Globus pallidus (tissue), 1 donor: ENCODE results near the gene HS3ST1.
A peak's percentile ranks its signal among the peaks of the same experiment; 100 is the strongest.

ENCODE experiments used
- DNase-seq: peaks from one replicate; pipeline ENCODE4 v3.0.0-alpha.2; 2015; ENCODE audit warnings: low spot score

HS3ST1 gene

DNA sequence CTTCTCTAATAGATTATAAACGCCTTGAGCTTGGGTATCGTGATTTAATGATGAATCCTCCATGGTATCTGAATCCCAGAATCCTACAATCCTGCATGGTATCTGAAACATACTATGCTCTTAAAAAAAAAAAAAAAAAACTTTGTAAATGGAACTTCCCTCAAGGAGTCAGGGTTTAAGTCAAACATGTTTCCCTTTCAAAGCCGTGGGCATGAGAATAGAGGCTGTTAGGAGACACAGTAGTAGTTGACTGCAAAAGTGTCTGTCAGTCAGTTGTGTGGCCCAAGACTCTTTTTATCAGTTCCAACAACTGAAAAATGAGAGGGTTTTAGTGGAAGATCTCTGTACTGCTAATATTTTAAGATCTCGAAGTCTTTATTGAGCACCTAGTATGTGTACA is 2.4 kb upstream of the HS3ST1 start:
- DNase-seq = no peak

DNA sequence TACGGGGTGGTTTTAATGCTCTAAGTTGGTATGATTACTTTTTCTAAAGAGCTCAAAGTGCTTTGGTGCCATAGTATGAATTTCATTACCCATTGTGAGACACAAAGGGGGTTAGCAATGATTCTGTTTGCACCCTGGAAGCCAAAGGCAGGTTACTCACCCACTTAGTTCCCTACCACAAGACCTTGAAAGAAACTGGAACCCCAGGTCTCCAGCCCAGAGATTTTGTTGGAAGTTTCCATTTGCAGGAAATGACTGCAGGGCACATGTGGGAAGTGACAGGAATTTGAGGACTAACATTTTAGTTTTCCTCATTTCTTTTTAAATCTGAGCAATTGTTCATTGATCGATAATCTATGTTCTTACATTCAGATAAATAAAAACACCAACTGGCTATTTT is 1.8 kb upstream of the HS3ST1 start:
- no peak for DNase-seq

DNA sequence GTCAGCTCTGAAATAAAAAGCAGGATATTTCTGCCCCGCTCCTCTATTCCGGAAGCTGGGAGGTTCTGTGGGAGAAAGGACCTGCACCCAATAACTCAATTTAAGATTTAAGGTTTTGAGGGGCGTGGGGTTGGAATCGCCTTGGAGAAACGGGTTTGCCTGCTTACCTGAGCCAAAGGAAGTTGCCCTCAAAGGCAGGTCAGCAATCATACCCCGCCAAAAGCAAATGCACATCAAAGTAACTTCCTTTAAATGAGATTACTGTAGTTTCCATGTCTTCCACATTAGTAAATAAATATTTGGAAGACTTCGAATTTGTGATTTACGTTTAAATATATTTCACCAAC is 978 bp upstream of the HS3ST1 start:
- no peak for DNase-seq

DNA sequence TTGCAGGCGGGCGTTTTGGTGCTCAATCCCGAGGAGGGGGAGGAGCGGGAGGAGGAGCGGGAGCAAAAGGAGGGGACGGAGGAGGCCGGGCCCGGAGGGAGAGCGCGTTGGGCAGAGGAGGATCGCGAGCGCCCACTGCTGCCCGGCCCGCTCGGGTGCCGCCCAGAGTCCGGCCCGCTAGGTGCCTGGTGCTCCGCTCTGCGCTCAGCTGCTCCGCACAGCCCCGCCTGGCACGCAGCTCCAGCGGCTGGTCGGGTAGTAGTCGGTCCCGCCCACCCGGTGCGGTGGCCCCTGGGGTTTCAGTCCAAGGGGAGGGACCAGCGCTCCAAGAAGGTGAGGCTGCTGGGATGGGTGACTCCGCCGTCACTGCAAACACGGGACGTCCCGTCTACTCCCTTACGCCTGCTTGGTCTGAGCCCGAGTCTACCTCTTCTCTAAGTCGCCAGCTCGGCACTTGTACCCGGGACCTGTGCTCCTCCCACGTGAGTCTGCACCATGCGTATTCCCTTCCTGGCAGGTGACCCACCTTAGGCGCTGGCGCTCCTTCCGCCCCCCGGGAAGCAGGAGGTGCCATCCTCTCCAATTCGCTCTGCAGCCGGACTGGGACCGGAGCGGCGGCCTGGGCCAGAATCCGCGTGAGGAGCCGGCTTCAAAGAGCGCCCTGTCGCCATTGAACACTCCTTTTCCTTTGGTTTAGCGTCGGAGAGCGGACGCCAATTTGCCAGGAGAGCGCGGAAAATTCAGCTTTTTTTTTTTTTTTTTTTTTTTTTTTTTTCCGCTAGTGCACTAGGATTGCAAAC is 405 bp upstream of the HS3ST1 start:
- peak; percentile 70 for DNase-seq

DNA sequence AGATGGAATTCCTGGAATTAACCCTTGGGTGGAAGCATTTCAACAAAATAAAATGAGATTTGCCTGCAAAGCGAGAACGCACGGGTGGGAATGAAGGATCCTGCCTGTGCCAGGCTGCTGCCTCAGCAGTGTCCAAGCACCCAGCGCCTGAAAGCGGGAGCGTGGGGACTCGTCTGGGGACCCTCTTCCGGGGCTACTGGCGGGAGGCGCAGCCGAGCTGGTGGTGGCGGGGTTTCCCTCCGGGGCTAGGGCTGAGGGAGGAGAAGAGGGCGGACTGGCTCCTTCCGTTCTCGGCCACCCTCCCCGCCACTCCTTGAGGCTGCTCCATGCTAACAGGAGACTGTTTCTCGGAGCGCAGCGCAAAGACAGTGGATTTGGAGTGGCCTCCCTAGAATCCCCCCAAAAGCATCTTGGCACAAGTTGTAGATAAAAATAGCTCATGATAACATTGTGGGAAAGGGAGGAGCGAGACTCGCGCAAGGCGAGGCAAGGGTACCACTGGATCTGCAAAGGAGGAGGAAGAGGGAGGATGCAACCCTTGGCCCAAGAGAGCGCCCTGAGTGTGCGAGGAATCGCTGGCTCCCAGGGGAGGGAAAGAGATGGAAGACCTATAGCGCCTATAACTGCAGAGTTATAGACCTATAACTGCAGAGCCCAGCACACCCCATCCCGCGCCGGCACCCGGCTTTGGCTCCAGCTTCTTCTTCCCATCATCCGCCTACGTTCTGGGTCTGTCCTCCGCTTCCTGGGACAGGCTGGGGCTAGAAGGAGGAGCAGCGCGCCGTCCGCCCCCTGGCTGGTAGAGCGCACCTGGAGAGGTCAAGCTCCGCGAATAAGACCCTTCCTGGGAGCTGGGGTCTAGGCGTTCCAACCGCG is 1.3 kb downstream of the HS3ST1 start:
- DNase-seq = no peak

DNA sequence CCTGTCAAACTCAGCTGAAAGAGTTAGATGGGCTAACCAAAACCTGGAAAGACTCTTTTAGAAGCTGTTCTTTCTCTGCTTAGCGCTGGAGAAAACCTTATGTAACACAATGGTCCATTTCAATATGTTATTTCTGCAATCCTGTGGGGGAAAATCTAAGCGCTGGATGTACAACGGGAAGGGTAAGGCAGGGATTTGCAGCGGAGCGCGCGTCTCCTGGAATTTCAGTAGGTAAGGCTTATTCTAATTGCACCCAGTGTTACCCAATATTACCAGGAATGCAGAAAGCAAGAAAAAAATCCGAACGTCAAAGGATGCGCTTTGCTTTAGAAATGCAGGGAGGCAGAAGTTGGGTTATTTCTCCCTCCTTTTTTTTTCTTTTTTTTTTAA is 2.0 kb downstream of the HS3ST1 start:
- DNase-seq = no peak

DNA sequence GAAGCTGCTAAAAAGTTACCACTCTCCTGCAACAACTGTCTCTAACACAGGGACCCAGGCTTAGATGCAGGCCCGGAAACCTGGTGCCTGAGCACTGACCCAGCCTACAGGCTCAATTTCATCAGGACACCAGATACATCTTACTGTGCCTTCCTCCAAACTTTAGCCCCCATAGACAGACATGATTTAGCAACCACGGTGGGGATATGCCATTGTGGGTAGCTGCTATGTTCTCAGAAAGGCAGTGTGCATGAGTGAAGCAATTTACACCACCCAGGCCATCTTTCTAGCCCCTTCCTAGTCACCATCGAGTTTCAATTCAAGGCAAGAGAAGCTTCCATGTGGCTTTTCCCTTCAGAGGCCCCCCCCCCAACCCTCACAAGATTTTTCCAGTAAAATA is 2.7 kb downstream of the HS3ST1 start:
- no peak for DNase-seq

DNA sequence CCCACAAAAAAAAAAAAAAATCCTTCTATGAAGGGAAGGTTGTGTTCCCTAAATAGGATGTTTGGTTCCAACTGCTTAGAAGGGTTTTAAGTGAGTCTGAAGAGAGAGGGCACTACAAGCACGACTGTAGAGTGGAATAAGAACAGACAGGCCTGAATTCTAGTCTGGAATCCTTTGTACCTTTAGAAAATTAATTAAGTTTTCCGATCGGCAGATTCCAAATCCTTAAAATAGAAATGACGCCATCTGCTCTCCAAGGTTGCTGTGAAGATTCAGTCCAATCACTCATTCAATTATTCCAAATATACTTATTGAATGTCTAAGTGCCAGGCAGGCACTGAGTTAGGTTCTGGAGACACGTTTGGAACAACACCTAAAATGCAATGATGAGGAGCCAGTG is 3.8 kb downstream of the HS3ST1 start:
- DNase-seq = no peak

DNA sequence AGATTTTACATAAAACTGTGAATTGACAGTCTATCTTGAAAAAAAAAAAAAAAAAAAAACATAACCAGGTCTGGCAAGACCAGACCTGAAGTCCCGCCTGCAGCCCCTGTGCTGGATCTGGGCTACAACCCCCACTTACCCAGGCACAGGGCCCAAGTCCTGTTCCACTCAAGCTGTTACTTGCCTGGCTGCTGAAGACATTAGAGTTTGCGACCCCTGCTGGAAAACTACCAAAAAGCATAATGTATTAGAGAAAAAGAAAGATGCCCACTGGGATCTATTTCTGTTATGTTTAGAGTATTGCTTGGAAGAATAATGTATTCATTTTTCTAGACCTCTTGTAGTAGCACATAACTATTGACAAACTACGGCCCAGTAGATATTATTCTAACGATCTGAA is 4.7 kb downstream of the HS3ST1 start:
- no peak for DNase-seq

DNA sequence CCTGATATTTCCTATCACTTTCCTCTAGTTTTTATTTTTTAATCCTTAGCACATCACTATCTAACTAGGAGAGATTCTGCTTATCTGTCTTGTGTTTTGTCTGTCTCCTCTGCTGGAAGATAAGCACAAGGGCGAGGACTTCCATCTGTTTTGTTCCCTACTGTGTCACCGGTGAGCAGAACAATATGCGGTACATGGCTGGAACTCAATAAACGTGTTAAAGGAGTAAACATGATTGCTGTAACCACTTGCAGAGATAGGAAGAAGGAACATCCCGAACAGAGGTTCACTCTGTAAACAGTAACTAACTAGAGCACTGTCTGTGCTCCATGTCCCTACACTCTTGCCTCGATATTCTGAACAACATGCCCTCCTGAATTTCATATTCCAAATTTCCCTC is 5.2 kb downstream of the HS3ST1 start:
- DNase-seq = no peak

DNA sequence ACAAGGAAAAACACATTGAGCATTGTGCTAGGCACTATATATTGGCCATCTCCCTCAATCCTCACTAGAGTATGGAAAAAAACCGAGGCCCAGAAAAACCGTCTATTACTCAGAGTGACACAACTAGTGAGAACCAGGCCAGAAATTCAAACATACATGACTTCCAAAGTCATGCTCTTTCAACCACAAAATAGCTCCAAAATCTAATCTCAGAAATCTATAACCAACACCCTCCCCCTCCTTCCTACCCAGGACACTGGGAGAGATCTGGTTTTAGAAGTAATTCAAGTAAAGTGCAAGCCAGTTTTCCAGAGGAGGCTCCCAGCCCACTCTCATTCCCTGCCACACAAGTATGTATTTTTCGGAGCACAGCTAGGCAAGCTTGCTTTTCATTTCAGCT is 7.6 kb downstream of the HS3ST1 start:
- no peak for DNase-seq

DNA sequence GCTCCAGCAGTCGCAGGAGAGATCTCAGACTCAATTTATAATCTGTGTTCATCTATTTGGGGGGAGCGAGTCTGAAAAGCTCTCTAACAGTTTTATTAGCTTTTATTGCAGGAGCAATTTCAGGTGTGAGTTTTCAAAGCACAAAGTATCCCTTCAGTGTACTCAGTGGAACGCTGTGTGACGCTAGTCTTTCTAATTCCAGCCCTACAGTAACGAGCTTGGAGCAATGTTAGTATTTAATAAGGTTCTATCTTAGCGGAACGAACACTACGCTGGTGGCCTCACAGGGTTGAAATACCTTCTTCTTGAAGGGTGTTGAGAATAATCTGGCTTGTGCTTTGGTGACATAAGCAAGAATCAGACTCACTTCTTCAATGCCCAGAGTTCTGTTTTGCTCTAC is 8.4 kb downstream of the HS3ST1 start:
- DNase-seq = no peak

DNA sequence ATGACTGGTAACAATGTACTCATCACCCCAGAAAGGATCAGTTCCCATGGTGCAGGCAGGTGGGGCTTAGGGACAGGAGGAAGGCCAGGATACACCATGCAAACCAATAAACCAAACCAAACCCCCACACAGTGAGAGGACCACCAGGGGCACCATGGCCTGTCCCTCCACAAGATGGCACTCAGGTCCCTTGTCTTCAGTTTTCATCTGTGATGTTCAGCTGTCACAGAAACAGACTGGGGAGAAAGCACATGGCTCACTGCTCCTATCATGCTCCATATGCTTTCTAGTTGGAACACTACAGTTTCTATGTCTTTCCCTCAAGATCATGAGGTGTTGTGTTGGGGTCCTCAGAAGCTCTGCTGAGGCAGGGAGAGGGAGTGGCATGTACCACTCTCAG is 10.1 kb downstream of the HS3ST1 start:
- no peak for DNase-seq

DNA sequence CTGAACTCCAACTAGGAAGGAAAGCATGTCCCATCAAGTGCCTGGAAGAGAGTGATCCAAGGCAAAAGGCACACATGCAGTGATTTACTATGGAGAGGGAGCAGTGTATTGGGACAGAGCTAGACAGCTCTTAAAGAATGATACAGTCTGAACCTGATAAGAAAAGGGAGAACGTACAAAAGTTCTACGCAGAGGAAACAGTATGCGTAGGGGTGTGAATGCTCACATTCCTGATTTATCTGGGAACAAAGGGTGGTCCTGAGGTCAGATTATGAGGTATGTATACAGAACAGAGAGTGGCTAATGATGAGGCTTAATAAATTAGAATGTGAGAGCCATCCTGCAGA is 12.0 kb downstream of the HS3ST1 start:
- DNase-seq = no peak

DNA sequence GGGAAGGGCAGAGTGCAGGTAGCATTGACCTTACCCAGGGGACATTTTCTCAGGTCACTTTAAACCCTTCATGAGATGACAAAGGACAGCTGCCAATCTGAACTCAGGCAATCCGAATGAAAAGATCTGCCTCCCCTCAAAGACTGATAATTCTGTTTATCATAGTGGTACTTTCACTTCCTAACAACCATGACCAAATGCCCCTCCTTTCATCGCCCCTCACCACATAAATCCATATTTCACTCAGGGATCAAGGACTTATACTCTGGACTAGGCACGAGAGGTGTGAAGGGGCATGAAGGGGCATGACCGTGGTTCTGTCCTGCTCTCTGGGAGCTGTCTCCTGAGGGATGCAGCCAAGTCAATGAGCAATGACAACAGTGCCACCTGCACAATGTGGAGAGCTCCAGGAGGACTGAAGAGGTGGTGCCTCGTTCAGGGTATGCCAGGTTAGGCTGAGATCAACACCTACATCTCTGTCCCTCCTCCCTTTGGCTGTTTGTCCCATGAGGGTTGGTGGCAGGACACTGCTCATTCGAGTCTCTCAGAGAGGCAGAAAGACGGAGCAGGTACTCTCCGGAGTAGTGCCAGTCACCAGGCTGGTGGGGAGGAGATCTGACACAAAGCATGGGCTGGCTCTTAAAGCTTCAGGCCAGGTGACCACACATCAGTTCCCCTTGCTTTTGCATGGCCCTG is 12.5 kb downstream of the HS3ST1 start:
- DNase-seq = no peak

DNA sequence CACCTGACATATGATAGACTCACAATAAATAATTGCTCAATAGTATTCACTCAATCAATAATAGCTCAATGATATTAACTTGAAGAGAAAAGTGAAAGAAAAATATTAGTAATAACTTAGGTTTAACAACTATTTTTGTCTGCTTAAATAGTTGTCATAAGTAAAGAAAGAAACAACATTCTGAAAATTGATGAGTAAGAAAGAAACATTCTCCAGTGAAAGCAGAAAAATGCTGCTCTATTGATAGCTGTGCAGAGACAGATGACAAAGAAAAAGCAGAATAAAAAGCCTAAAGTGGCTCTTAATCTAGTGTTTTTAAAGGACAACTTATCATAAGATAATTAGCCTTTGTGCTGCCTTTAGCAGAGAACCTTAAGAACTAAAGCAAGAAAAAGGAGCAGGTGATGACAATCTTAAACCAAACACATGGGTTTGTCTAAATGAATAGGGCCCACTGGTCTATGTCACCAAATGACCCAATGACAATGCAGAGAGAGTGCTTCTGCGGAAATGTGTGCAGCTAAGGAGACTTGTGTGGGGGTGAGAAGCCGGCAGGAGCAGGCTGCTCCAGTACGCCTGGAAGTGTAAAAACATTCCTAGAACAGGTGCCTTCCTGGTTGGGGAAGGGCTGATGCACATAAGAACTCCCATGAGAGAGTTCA is 13.2 kb downstream of the HS3ST1 start:
- no peak for DNase-seq

DNA sequence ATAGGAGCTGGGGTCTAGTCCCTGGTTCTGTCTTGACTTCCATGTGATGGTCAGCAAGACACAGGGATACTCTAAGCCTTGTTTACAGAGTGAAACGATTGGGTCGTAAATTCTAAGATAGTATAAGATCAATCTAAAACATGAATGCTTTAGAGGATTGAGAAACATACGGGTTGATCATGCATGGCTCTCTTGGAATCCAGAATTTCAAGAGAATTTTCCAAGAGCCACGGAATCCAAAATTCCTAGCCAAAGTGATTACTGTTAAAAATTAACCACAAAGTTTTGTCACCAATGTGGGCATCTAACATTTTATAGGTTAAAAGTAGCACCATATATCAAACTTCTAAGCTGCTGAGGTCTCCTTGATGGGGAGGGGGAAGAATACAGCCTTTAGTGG is 16.5 kb downstream of the HS3ST1 start:
- DNase-seq = no peak

DNA sequence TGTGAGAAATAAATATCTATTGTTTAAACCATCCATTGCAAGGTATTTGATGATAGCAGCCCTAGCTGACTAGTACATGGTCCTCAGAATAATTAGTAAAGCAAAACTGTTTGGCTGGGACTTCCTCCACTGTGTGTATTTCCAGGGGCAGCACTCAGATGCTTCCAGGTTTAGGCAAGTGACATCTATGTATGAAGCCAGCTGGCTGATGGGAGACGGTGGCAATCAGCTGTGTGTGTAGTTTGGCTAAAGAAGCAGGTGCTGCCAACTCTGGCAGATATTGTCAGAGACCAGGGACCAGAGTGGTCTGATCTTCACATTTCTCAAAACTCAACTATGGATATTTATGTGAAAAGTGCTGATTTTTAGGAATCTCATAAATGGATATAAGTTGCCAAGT is 19.1 kb downstream of the HS3ST1 start:
- DNase-seq = no peak

DNA sequence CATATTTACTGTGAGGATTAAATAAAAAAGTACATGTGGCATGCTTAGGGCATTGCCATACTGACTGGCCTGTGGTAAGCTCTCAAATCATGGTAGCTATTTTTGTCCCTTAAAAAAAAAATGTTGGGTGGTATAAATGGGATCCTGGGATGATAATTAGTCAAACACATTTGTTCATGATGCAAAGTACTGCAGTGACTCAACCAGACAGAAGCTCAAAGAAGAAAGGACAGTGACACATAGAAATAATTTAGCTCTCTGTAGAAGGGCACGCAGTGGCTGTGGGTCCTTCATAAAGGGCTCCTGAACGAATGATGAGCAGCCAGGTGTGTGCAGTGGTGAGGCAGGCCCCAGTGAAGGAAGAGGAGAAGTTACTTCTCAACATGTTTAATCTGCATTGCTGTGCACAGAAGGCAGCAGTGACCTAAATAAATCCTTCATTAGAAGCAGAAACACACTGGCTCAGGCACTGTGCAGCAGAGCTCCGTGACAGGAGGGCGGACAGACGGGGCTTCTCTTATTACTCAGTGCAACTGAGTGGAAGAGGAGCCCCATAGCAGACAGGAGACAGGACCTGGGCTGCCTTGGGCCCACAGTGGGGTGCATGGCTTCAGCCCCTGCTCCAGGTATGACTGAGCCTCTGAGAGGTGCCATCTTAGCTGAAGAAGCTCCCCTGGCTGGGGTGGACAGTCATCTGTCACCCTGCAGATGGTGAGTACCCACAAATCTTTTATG is 20.3 kb downstream of the HS3ST1 start:
- no peak for DNase-seq

DNA sequence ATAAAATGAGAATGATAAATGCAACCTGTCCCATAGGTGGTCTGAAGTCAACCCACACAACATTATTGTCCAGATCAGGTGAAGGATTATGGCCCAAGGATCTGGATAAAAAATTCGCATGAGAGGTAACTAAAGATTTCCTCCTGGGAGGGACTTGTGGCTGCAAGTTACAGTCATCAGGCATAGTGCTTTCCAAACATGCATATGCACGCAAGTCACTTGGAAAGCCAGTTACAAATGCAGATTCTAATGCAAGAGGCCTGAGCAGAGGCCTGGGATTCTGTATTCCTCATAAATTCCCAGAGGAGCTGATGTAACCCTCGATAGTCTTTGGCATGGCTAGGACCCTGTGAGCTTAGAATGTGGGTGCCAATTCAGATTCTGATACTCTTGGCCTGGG is 21.1 kb downstream of the HS3ST1 start:
- DNase-seq = no peak

DNA sequence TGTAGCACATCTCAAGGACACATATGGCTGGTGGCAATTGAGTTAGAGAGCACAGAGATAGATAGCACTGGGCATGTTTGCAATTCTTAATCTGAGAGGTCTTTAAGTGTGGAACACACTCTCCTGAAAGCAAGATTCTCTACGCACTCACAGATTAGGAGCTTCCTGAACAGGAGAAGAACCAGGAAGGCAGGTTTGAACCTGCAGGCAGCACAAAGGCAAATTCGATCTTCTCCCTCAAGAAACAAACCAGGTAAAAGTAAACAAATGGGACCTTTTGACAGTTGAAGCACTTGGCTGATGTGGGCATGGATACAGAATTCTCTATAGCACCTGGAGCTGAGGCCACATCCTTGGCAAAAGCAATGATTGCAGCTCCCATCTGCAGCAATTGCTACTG is 24.3 kb downstream of the HS3ST1 start:
- no peak for DNase-seq

DNA sequence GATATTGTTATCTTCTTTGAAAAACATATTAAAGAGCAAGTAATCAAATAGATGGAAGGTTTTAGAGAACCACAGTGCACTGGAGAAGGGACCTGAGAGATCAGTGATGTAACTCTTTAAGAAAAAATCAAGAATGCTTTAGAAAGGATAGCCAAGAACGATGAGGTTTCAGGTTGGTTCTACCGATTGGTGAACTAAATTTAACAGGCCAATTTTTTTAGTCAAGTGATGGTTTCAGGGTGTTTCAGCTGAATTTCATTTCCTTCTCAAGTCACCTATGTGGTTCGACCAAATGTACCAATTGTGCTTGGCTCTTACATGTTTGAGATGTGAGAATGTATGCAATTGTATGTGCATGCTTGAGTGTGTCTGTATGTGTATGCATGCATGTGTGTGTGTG is 26.5 kb downstream of the HS3ST1 start:
- DNase-seq = no peak
